HepG2 (cell line): Measurements from ENCODE around the gene AATF. TPM values are rescaled to one million over a fixed set of nuclear protein-coding genes. Genes with fewer than 3 reads are reported as not detected.

Source experiments
- ATAC-seq: fragments of 200-7000 bp; cut with Tn5 transposase; 3 replicates; pipeline ENCODE4 v1.9.1; 2020; ENCODE audit warnings: mild to moderate bottlenecking, moderate library complexity
- BruUV-seq: library from RNA; stranded (reverse); fragments of 400-500 nt; replicated peaks from 2 replicates; lab custom pipeline; 2021; lab: Mats Ljungman, UMichigan
- CTCF ChIA-PET: fragments of 300-600 bp; formaldehyde crosslinking; extraction: SDS; loops from one replicate; lab custom pipeline; 2021; ENCODE audit warnings: low total read pairs, inconsistent platforms, low intra/inter-chr PET ratio; lab: Yijun Ruan, JAX
- POLR2A ChIA-PET: fragments of 350-600 bp; sonication (Branson Sonifier 250); formaldehyde crosslinking; loops from one replicate; lab custom pipeline; 2020; ENCODE audit warnings: antibody characterized with exemption, inconsistent platforms; lab: Yijun Ruan, JAX
- DNase-seq: peaks from one replicate; pipeline ENCODE4 v3.0.0-alpha.2; 2015; ENCODE audit warnings: low spot score
- FAIRE-seq: peaks from 3 replicates; lab custom pipeline; 2011; peaks lifted over from hg19 to GRCh38; lab: Jason Lieb, UNC
- H2AFZ ChIP-seq: one replicate; pipeline ENCODE4 v1.6.1; 2011; ENCODE audit warnings: low read length, inconsistent platforms
- H3K27ac ChIP-seq: fragments of 300-600 bp; 3 replicates; pipeline ENCODE4 v1.8.0; 2011; ENCODE audit warnings: mixed run types, mild to moderate bottlenecking, mixed read lengths, low read length, inconsistent platforms; ENCODE audit not compliant: insufficient read depth; ENCODE audit errors: extremely low read length
- H3K27me3 ChIP-seq, 2 experiments: fragments of 200-600 bp in 1 of 2; 2 replicates in 1 of 2; 3 replicates in 1 of 2; pipeline versions ENCODE4 v1.6.0 to v1.8.0; 2011; ENCODE audit warnings: low read length in 2 of 2, mild to moderate bottlenecking in 2 of 2, moderate library complexity in 2 of 2, inconsistent platforms in 1 of 2; ENCODE audit not compliant: insufficient read depth in 2 of 2, control insufficient read depth in 1 of 2
- H3K36me3 ChIP-seq, 2 experiments: fragments of 200-600 bp in 1 of 2; replicated peaks in 1 of 2; 2 replicates in 1 of 2; 3 replicates in 1 of 2; pipeline versions ENCODE4 v1.5.1 to v1.8.0; 2011; ENCODE audit warnings: low read length in 2 of 2, inconsistent platforms in 1 of 2; ENCODE audit not compliant: insufficient read depth in 2 of 2, control insufficient read depth in 1 of 2
- H3K4me1 ChIP-seq: 2 replicates; pipeline ENCODE4 v1.5.1; 2012; ENCODE audit warnings: low read length, inconsistent platforms; ENCODE audit not compliant: insufficient read depth
- H3K4me2 ChIP-seq: 2 replicates; pipeline ENCODE4 v1.6.0; 2011; ENCODE audit warnings: low read depth, low read length, inconsistent platforms
- H3K4me3 ChIP-seq, 3 experiments: fragments of 200-600 bp in 1 of 3; sonication (generic), shearing (Covaris generic) in 1 of 3; replicated peaks in 1 of 3; 2 replicates each; pipeline ENCODE4 v1.5.1; 2011 to 2016; ENCODE audit warnings: low read length in 3 of 3, inconsistent platforms in 2 of 3, low read depth in 2 of 3, mild to moderate bottlenecking in 2 of 3, control low read depth in 1 of 3, mixed read lengths in 1 of 3; ENCODE audit not compliant: insufficient read depth in 1 of 3
- H3K79me2 ChIP-seq: one replicate; pipeline ENCODE4 v1.6.1; 2011; ENCODE audit warnings: low read length, inconsistent platforms; ENCODE audit not compliant: insufficient read depth
- H3K9ac ChIP-seq: 2 replicates; pipeline ENCODE4 v1.6.0; 2011; ENCODE audit warnings: mild to moderate bottlenecking, low read depth, low read length, inconsistent platforms; ENCODE audit not compliant: insufficient read depth
- H3K9me3 ChIP-seq: 2 replicates; pipeline ENCODE4 v1.5.1; 2012; ENCODE audit warnings: mild to moderate bottlenecking, low read length
- H4K20me1 ChIP-seq: 2 replicates; pipeline ENCODE4 v1.6.0; 2011; ENCODE audit warnings: inconsistent platforms, mild to moderate bottlenecking, low read length, moderate library complexity; ENCODE audit not compliant: insufficient read depth
- CBX2 ChIP-seq, 2 experiments: fragments of 200-600 bp in 1 of 2; sonication (generic); formaldehyde crosslinking in 1 of 2; IDR thresholded peaks; 2 replicates each; pipeline versions ENCODE4 v1.7.0 to v1.8.1; 2018 to 2022; ENCODE audit warnings: low read depth in 2 of 2, low read length in 1 of 2, mild to moderate bottlenecking in 1 of 2, missing genetic modification reagents in 1 of 2
- CHD2 ChIP-seq: IDR thresholded peaks from 2 replicates; pipeline ENCODE4 v1.6.1; 2011; ENCODE audit warnings: low read depth, low read length, improper control_type of control experiment
- EED ChIP-seq: sonication (generic); formaldehyde crosslinking; IDR thresholded peaks from 2 replicates; pipeline ENCODE4 v1.5.0; 2020; ENCODE audit warnings: mild to moderate bottlenecking, missing genetic modification reagents
- MYC ChIP-seq: sonication (generic); formaldehyde crosslinking; IDR thresholded peaks from 2 replicates; pipeline ENCODE4 v1.9.0; 2021; ENCODE audit warnings: missing genetic modification reagents, borderline replicate concordance
- NFYB ChIP-seq: sonication (generic); formaldehyde crosslinking; IDR thresholded peaks from 2 replicates; pipeline ENCODE4 v1.4.0; 2020; ENCODE audit warnings: missing genetic modification reagents
- RBM39 ChIP-seq: fragments of 200-400 bp; formaldehyde crosslinking; IDR thresholded peaks from one replicate; pipeline ENCODE4 v1.6.1; 2018; ENCODE audit warnings: antibody characterized with exemption, mild to moderate bottlenecking, low read depth, low read length; ENCODE audit not compliant: poor library complexity, severe bottlenecking
- ZNF235 ChIP-seq: sonication (generic); formaldehyde crosslinking; IDR thresholded peaks from 2 replicates; pipeline ENCODE4 v1.8.1; 2023; ENCODE audit warnings: mild to moderate bottlenecking, missing genetic modification reagents, borderline replicate concordance
- WGBS: methylation state at CpG from one replicate; pipeline ENCODE4 v1.1.6; 2017; ENCODE audit warnings: low lambda C conversion rate; 5-methylcytosine and 5-hydroxymethylcytosine counted together
- in situ Hi-C: cut with HindIII; loops from 2 replicates; pipeline ENCODE4 v1.10.0; 2017; ENCODE audit warnings: low pct_unique_long_range_greater_than_20kb; ENCODE audit not compliant: extremely low pct_ligation_motif_present
- intact Hi-C: fragments of 100-400 bp; cut with micrococcal nuclease; formaldehyde crosslinking; loops from one replicate; pipeline ENCODE4 v1.10.0; 2022; ENCODE audit not compliant: unreplicated experiment
- polyA plus RNA-seq, 8 experiments: library from polyadenylated mRNA; depleted of rRNA in 3 of 8; stranded (reverse) in 7 of 8; unstranded in 1 of 8; fragments of >200 nt; fragmentation: Illumina TruSeq in 4 of 8; extraction: Trizol in 4 of 8; gene quantifications; 2 replicates each; pipeline versions ENCODE4 v1.2.1 to v1.2.3, GENCODE V29; 2011 to 2016; ENCODE audit warnings: low read depth in 4 of 8, missing spikeins in 1 of 8, mixed read lengths in 1 of 8; ENCODE audit not compliant: insufficient read depth in 1 of 8
- total RNA-seq, 5 experiments: library from RNA; depleted of rRNA; stranded (reverse); fragments of >200 nt; fragmentation: Illumina TruSeq; extraction: Trizol; gene quantifications; 2 replicates each; pipeline ENCODE4 v1.2.3, GENCODE V29; 2016; ENCODE audit warnings: low read depth in 1 of 5

The AATF gene
- total and polyA plus RNA-seq, 2 of the 13 experiments (the other 11 are each of a cell fraction or from before 2014, with no cell fraction given), result 9.1 to 53.3 TPM

DNA sequence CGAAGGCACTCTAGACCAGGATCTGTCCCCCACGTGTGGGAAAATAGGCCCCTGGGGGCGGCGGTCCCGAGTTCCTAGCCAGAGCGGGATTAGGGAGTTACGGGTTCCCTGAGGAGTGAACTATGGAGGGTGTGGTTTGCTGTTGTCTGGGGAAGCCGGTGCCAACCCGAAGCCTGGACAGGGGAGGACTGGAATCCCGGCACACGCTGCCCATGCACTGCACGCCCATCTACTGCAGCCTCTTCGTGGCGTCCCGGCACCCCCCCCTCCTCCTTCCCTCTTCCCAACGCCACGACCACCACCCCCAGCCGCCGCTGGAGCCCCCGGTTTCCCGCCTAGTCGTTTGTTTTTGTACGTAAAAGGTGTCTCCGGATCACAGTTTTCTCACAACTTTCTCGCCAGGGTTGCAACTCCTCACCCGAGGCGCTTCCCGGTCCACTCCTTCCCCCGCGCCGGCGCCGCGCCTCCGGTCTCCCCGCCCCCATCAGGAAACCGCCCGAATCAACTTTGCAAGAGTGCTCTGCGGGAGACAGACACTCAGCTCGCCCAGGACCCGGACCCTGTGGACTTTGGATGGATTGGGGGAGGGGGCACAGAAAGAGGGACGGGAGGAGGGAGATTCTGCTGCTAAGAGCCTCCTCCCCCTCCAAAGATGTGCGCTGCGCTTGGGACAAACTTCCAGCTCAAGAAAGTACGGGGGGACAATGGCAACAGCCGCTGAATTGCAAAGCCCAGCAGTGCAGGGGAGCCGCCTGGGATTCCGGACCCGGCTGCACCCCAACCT is 12.9 kb upstream of the AATF start (continued):
- TF ChIP-seq CHD2, result no peak
- no peak for TF ChIP-seq MYC (CRISPR knock-in tag)
- TF ChIP-seq RBM39, result peak; percentile 32

DNA sequence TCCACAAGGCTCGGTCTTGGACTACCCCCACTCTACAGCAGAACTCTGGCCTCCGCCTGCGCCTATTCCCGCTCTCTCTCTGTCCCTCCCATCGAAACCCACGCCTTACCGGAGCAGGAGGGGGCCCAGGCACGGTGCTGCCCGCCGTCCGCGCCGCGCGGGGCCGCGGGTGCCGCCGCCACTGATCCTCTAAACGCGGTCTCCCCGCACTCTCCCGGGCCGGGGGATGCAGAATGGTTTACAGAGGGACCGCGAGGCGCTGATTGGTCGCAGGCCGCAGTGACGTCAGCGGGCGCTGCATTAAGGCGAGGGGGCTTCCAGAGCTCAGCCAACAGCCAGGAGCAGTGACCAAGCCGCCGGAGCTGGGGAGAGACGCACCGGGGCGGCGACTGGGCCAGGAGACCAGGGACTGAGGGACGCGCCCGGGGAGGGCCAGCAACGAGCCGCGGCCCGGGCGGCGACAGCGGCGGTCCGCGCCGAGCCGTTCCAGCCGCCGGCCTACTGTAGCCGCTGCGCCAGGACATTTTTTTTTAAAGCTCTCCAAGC is 12.2 kb upstream of the AATF start:
- no peak for FAIRE-seq
- POLR2A ChIA-PET, result interaction anchor here (0.8 kb wide), 1 partner anchor 12 kb away, joined by 3 read pairs; the partner anchor contains the start of gene AATF
- DNase-seq, result no peak
- intact Hi-C loops (no loop called here), in situ Hi-C loops (no loop called here)
- Histone ChIP-seq H3K36me3 (no peaks in the 10 kb centered on the region), H3K9me3 (no peaks in the 10 kb centered on the region), H2AFZ (no peak overlapping the region), H3K4me1 (peaks cover 57% of the 10 kb centered on the region), H3K27ac (no peak overlapping the region), H3K9ac (no peak overlapping the region), H4K20me1 (peaks cover 21% of the 10 kb centered on the region; the same call in 1 of the 2 replicates), H3K27me3 (peaks cover 54 to 96% of the 10 kb centered on the region in 2 experiments), H3K4me3 (peak overlapping the region; percentile 8 to 58 (median 26); a peak in 4 of 6 replicates), H3K4me2 (peak overlapping the region; percentile 66), H3K79me2 (no peaks in the 10 kb centered on the region)
- WGBS, result 25% methylated on average over 39 of the region's 58 CpGs
- BruUV-seq, result no TSS peak
- 0 out of 3 replicates have a peak, but pooled peaks have one; percentile 6 for ATAC-seq
- CTCF ChIA-PET, result no interaction called here
- no peak for TF ChIP-seq CBX2 (IDR thresholded peaks at IDR 0.05; ENCODE audit: low read depth, low read length)
- TF ChIP-seq CBX2 (CRISPR knock-in tag; IDR thresholded peaks at IDR 0.05; ENCODE audit: low read depth), result 0 out of 2 replicates have a peak, but pooled peaks have one; percentile 5
- TF ChIP-seq NFYB, result 0 out of 2 replicates have a peak, but pooled peaks have one; percentile 23
- TF ChIP-seq EED, result 0 out of 2 replicates have a peak, but pooled peaks have one; percentile 23
- TF ChIP-seq ZNF235 (CRISPR knock-in tag), result no peak
